Glutamatergic neuron (in vitro differentiated cells): ENCODE data around the gene NOTUM. TPM values are rescaled to one million over a fixed set of nuclear protein-coding genes. Genes with fewer than 3 reads are reported as not detected.

ENCODE experiments used
- DNase-seq: peaks from one replicate; pipeline ENCODE4 v3.0.0; 2022
- H3K27ac Mint-ChIP-seq: one replicate; pipeline ENCODE4 v1.8.0; 2020; ENCODE audit warnings: mild to moderate bottlenecking, mixed read lengths, inconsistent platforms; ENCODE audit not compliant: unreplicated experiment
- H3K27me3 Mint-ChIP-seq: one replicate; pipeline ENCODE4 v1.8.0; 2020; ENCODE audit warnings: mild to moderate bottlenecking, moderate library complexity, mixed read lengths, inconsistent platforms; ENCODE audit not compliant: unreplicated experiment
- H3K36me3 Mint-ChIP-seq: one replicate; pipeline ENCODE4 v1.8.0; 2020; ENCODE audit warnings: mild to moderate bottlenecking, mixed read lengths, inconsistent platforms; ENCODE audit not compliant: unreplicated experiment
- H3K4me1 Mint-ChIP-seq: one replicate; pipeline ENCODE4 v1.8.0; 2020; ENCODE audit warnings: mild to moderate bottlenecking, low read depth, mixed read lengths, inconsistent platforms; ENCODE audit not compliant: unreplicated experiment
- H3K4me3 Mint-ChIP-seq: one replicate; pipeline ENCODE4 v1.8.0; 2020; ENCODE audit warnings: mild to moderate bottlenecking, mixed read lengths, inconsistent platforms; ENCODE audit not compliant: unreplicated experiment
- H3K9me3 Mint-ChIP-seq: one replicate; pipeline ENCODE4 v1.8.0; 2020; ENCODE audit warnings: mild to moderate bottlenecking, moderate library complexity, mixed read lengths, inconsistent platforms; ENCODE audit not compliant: unreplicated experiment
- total RNA-seq: library from RNA; stranded (reverse); fragmentation: NEBNext Ultra II Directional; extraction: Animal tissue kit (Norgen Biotek cat#: 25700); gene quantifications from one replicate; pipeline ENCODE4 v1.2.1, GENCODE V29; 2021; ENCODE audit not compliant: unreplicated experiment
- TF ChIP-seq, protein P1 (sequence below): fragments of 200-600 bp; sonication (generic); IDR thresholded peaks from one replicate; pipeline ENCODE4 v1.5.0; 2021; ENCODE audit not compliant: partially characterized antibody, unreplicated experiment

Gene NOTUM
- total RNA-seq, 1 donor from 2014 or later, result 39.8 TPM

DNA sequence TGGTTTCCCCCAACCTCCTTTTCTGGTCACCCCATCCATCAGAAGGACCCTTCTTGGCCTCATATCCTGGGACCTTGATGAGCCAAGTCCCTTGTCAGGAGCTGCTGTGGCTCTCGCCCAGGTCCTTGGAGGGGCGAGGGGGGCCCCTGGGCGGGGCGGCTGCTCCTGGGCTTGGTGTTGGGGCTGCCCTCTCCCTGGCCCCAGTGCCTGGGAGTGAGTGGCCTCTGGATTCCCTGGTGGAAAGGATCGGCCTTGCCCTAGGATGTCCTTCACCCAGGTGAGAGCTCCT is 6.2 kb upstream of the NOTUM start:
- peaks cover 11% of the 10 kb centered on the region for H3K4me1 Mint-ChIP-seq
- H3K36me3 Mint-ChIP-seq, result no peaks in the 10 kb centered on the region
- no peak overlapping the region for H3K4me3 Mint-ChIP-seq
- H3K27ac Mint-ChIP-seq, result no peak overlapping the region
- TF ChIP-seq, protein P1, sequence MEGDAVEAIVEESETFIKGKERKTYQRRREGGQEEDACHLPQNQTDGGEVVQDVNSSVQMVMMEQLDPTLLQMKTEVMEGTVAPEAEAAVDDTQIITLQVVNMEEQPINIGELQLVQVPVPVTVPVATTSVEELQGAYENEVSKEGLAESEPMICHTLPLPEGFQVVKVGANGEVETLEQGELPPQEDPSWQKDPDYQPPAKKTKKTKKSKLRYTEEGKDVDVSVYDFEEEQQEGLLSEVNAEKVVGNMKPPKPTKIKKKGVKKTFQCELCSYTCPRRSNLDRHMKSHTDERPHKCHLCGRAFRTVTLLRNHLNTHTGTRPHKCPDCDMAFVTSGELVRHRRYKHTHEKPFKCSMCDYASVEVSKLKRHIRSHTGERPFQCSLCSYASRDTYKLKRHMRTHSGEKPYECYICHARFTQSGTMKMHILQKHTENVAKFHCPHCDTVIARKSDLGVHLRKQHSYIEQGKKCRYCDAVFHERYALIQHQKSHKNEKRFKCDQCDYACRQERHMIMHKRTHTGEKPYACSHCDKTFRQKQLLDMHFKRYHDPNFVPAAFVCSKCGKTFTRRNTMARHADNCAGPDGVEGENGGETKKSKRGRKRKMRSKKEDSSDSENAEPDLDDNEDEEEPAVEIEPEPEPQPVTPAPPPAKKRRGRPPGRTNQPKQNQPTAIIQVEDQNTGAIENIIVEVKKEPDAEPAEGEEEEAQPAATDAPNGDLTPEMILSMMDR, result peak; percentile 6
- peaks cover 22% of the 10 kb centered on the region for H3K9me3 Mint-ChIP-seq
- DNase-seq, result no peak
- H3K27me3 Mint-ChIP-seq, result peaks cover 16% of the 10 kb centered on the region

DNA sequence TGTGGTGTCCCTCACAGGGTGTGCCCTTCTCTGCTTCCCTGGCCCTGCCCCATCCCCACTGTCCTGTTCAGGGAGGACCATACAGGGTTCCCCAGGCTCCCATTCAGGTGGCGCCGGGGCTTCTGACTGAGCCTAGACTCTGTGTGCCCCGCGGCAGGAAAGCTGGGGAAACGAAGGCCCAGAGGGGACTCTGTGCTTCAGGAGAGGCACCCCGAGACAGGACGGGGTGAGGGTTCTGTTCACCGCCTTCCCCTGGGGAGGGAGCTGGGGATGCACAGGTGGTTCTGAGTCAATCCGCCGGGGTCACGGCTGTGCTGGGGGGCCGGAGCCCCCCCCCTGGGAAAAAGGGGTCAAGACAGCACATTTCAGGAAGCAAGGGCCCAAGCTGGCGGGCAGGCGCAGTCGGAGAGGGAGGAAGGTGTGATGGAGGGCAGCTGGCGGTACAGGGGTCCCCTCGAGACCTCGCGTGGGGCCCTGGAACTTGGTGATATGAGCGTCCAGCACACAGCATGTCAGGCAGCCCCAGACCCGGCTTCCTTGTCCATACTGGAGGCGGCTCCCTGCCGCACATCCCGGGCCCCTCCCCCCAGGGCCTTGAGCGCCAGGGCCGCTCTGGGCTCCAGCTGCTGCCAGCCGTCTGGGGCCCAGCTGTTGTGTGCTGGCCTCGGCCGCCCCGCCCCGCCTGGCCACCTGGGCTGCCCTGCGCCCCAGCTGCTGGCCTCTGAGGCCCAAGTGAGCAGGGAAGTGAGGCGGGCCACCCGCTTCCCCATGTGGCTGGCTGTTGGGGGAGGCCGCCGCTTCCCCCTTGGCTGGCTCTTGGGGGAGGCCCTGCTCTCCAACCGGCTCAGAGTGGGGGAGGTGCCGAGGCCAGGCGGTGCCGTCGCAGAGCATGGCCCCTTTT is 5.6 kb upstream of the NOTUM start:
- TF ChIP-seq, protein P1, result no peak
- Mint-ChIP-seq H3K27ac (peak overlapping the region; percentile 80), H3K9me3 (peaks cover 22% of the 10 kb centered on the region), H3K27me3 (peaks cover 16% of the 10 kb centered on the region), H3K4me3 (no peak overlapping the region), H3K36me3 (no peaks in the 10 kb centered on the region), H3K4me1 (peaks cover 11% of the 10 kb centered on the region)
- peak; percentile 94 for DNase-seq

DNA sequence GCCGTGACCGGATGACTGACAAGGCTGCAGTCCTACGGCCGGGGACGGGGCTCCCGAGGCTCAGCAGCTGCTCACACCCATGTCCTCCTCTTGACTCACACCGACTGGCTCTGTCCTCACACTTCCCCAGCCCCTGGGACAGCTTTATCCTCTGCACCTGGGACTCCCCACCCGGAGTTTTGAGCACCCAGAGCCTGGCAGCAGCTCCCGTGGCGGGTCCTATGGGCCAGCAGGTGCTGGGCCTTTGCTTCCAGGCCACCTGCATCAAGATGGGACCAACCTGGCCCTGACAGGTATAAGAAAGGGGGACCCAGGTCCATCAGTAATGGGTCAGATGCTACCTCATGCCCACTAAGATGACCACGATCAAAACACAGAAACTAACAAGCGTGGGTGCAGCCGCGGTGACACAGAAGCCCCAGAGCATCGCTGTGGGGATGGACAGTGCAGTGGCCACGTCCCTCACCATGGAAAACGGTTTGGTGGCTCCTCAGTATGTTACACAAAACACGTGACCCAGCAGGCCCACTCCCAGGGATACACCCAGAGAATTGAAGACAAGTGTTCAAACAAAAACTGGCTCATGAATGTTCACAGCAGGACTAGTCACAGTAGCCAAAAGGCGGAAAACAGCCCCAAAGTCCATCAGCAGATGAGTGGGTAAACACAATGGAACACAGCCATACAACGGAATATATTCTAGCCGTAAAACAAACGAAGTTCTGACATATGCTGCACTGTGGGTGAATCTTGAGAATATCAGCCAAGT is 3.3 kb upstream of the NOTUM start:
- Mint-ChIP-seq H3K4me3 (peak overlapping the region; percentile 65), H3K27ac (peak overlapping the region; percentile 71), H3K9me3 (peaks cover 22% of the 10 kb centered on the region), H3K27me3 (peaks cover 16% of the 10 kb centered on the region), H3K4me1 (peaks cover 11% of the 10 kb centered on the region), H3K36me3 (no peaks in the 10 kb centered on the region)
- TF ChIP-seq, protein P1, result no peak
- DNase-seq, result no peak

GRCh38 chr17:81962499-81963441 is 1.8 kb upstream of the NOTUM start:
- peaks cover 11% of the 10 kb centered on the region for H3K4me1 Mint-ChIP-seq
- peak overlapping the region; percentile 59 for H3K4me3 Mint-ChIP-seq
- peaks cover 4% of the 10 kb centered on the region for H3K36me3 Mint-ChIP-seq
- H3K27ac Mint-ChIP-seq, result no peak overlapping the region
- TF ChIP-seq, protein P1, result no peak
- DNase-seq, result no peak
- H3K27me3 Mint-ChIP-seq, result peaks cover 12% of the 10 kb centered on the region
- H3K9me3 Mint-ChIP-seq, result peaks cover 25% of the 10 kb centered on the region
